H9 (cell line): ENCODE data around the gene NSMF. TPM values are rescaled to one million over a fixed set of nuclear protein-coding genes. Genes with fewer than 3 reads are reported as not detected.

Source experiments
- DNase-seq: peaks from one replicate; pipeline ENCODE4 v3.0.0-alpha.2; 2017
- H2AFZ ChIP-seq: one replicate; pipeline ENCODE4 v1.6.1; 2013; ENCODE audit warnings: mild to moderate bottlenecking, low read length, control low read depth, moderate library complexity
- H2AK5ac ChIP-seq: 2 replicates; pipeline ENCODE4 v1.6.1; 2013; ENCODE audit warnings: low read length, control low read depth, mixed read lengths; ENCODE audit not compliant: insufficient read length
- H2BK120ac ChIP-seq: one replicate; pipeline ENCODE4 v1.6.1; 2013; ENCODE audit warnings: low read depth, mild to moderate bottlenecking, low read length, control low read depth, inconsistent platforms; ENCODE audit not compliant: poor library complexity, severe bottlenecking
- H2BK12ac ChIP-seq: 2 replicates; pipeline ENCODE4 v1.6.1; 2013; ENCODE audit warnings: low read length, control low read depth, mixed read lengths, low read depth; ENCODE audit not compliant: insufficient read length
- H2BK15ac ChIP-seq: 2 replicates; pipeline ENCODE4 v1.6.1; 2013; ENCODE audit warnings: low read depth, low read length, control low read depth
- H2BK20ac ChIP-seq: one replicate; pipeline ENCODE4 v1.6.1; 2013; ENCODE audit warnings: low read depth, mild to moderate bottlenecking, low read length, control low read depth, inconsistent platforms; ENCODE audit not compliant: poor library complexity, severe bottlenecking
- H2BK5ac ChIP-seq: 2 replicates; pipeline ENCODE4 v1.6.1; 2013; ENCODE audit warnings: low read length, control low read depth, mixed read lengths; ENCODE audit not compliant: insufficient read length
- H3K14ac ChIP-seq: 2 replicates; pipeline ENCODE4 v1.6.1; 2013; ENCODE audit warnings: low read length, control low read depth; ENCODE audit not compliant: insufficient read depth
- H3K18ac ChIP-seq: 2 replicates; pipeline ENCODE4 v1.6.1; 2013; ENCODE audit warnings: low read depth, mild to moderate bottlenecking, mixed read lengths, low read length, control low read depth; ENCODE audit not compliant: insufficient read length
- H3K23ac ChIP-seq: 2 replicates; pipeline ENCODE4 v1.6.1; 2013; ENCODE audit warnings: low read length, control low read depth, mixed read lengths, low read depth; ENCODE audit not compliant: insufficient read length
- H3K23me2 ChIP-seq: 2 replicates; pipeline ENCODE4 v1.6.1; 2013; ENCODE audit warnings: low read depth, mild to moderate bottlenecking, mixed read lengths, low read length, control low read depth; ENCODE audit not compliant: insufficient read length, poor library complexity, severe bottlenecking
- H3K27ac ChIP-seq: 2 replicates; pipeline ENCODE4 v1.5.1; 2013; ENCODE audit warnings: low read length, control low read depth, mixed read lengths, low read depth; ENCODE audit not compliant: insufficient read length
- H3K27me3 ChIP-seq: 2 replicates; pipeline ENCODE4 v1.6.1; 2013; ENCODE audit warnings: low read length, control low read depth, inconsistent platforms; ENCODE audit not compliant: insufficient read depth
- H3K4ac ChIP-seq: 2 replicates; pipeline ENCODE4 v1.6.1; 2013; ENCODE audit warnings: low read depth, mild to moderate bottlenecking, control low read depth, inconsistent platforms, low read length, moderate library complexity
- H3K4me1 ChIP-seq: 2 replicates; pipeline ENCODE4 v1.6.1; 2013; ENCODE audit warnings: low read length, control low read depth, inconsistent platforms; ENCODE audit not compliant: insufficient read depth
- H3K4me2 ChIP-seq: 2 replicates; pipeline ENCODE4 v1.6.1; 2013; ENCODE audit warnings: low read length, control low read depth, mixed read lengths; ENCODE audit not compliant: insufficient read length, insufficient read depth
- H3K56ac ChIP-seq: 2 replicates; pipeline ENCODE4 v1.6.1; 2013; ENCODE audit warnings: low read depth, mild to moderate bottlenecking, mixed read lengths, low read length, control low read depth; ENCODE audit not compliant: insufficient read length
- H3K79me1 ChIP-seq: 2 replicates; pipeline ENCODE4 v1.6.1; 2013; ENCODE audit warnings: low read depth, mild to moderate bottlenecking, moderate library complexity, low read length, control low read depth, inconsistent platforms; ENCODE audit not compliant: insufficient read depth, poor library complexity, severe bottlenecking
- H3K79me2 ChIP-seq: 2 replicates; pipeline ENCODE4 v1.6.1; 2013; ENCODE audit warnings: low read length, control low read depth, inconsistent platforms; ENCODE audit not compliant: insufficient read depth
- H3K9ac ChIP-seq: 2 replicates; pipeline ENCODE4 v1.6.1; 2013; ENCODE audit warnings: low read length, control low read depth, mixed read lengths; ENCODE audit not compliant: insufficient read length; ENCODE audit errors: extremely low read depth
- H3K9me3 ChIP-seq: one replicate; pipeline ENCODE4 v1.6.1; 2013; ENCODE audit warnings: low read depth, low read length, inconsistent platforms; ENCODE audit not compliant: control insufficient read depth
- H3T11ph ChIP-seq: one replicate; pipeline ENCODE4 v1.6.1; 2013; ENCODE audit warnings: mild to moderate bottlenecking, low read length, control low read depth, inconsistent platforms
- H4K20me1 ChIP-seq: one replicate; pipeline ENCODE4 v1.6.1; 2013; ENCODE audit not compliant: control insufficient read depth, insufficient read length, insufficient read depth
- H4K5ac ChIP-seq: 2 replicates; pipeline ENCODE4 v1.6.1; 2013; ENCODE audit warnings: low read depth, mild to moderate bottlenecking, mixed read lengths, low read length, control low read depth; ENCODE audit not compliant: insufficient read length
- H4K8ac ChIP-seq: replicated peaks from 2 replicates; pipeline ENCODE4 v1.6.1; 2013; ENCODE audit warnings: low read length, control low read depth, mixed read lengths, low read depth; ENCODE audit not compliant: insufficient read length
- H4K91ac ChIP-seq: 2 replicates; pipeline ENCODE4 v1.6.1; 2013; ENCODE audit warnings: low read depth, mild to moderate bottlenecking, moderate library complexity, mixed read lengths, low read length, control low read depth; ENCODE audit not compliant: insufficient read length
- H3K27ac Mint-ChIP-seq, 3 experiments: 2 replicates in 2 of 3; 3 replicates in 1 of 3; pipeline ENCODE4 v1.8.0; 2020 to 2021; ENCODE audit warnings: mixed read lengths in 3 of 3, mild to moderate bottlenecking in 1 of 3, moderate library complexity in 1 of 3
- H3K27me3 Mint-ChIP-seq: 2 replicates; pipeline ENCODE4 v1.8.0; 2021; ENCODE audit warnings: low read depth, mild to moderate bottlenecking, moderate library complexity, mixed read lengths
- H3K36me3 Mint-ChIP-seq, 3 experiments: 2 replicates in 2 of 3; 3 replicates in 1 of 3; pipeline ENCODE4 v1.8.0; 2020 to 2021; ENCODE audit warnings: low read depth in 3 of 3, mixed read lengths in 3 of 3; ENCODE audit not compliant: insufficient read depth in 1 of 3
- H3K4me1 Mint-ChIP-seq, 2 experiments: 2 replicates each; pipeline ENCODE4 v1.8.0; 2020; ENCODE audit warnings: mixed read lengths in 2 of 2
- H3K4me3 Mint-ChIP-seq, 2 experiments: 2 replicates in 1 of 2; 3 replicates in 1 of 2; pipeline ENCODE4 v1.8.0; 2020 to 2021; ENCODE audit warnings: mild to moderate bottlenecking in 2 of 2, mixed read lengths in 2 of 2, moderate library complexity in 1 of 2
- H3K9me3 Mint-ChIP-seq, 2 experiments: 2 replicates in 1 of 2; 3 replicates in 1 of 2; pipeline ENCODE4 v1.8.0; 2020; ENCODE audit warnings: mild to moderate bottlenecking in 2 of 2, mixed read lengths in 2 of 2, moderate library complexity in 1 of 2
- WGBS: extraction: QIAGEN DNeasy Blood & Tissue Kit; methylation state at CpG from one replicate; pipeline ENCODE4 v1.1.7; 2013; ENCODE audit warnings: missing lambda C conversion rate, low lambda C conversion rate, mixed read lengths; ENCODE audit not compliant: insufficient read length; ENCODE audit errors: extremely low coverage; 5-methylcytosine and 5-hydroxymethylcytosine counted together
- total RNA-seq: library from RNA; stranded (reverse); gene quantifications from 2 replicates; pipeline ENCODE4 v1.2.1, GENCODE V29; 2021
- TF ChIP-seq, protein P1 (sequence below): fragments of 200-600 bp; sonication (generic); conservative IDR thresholded peaks from 3 replicates; pipeline ENCODE4 v1.8.0; 2021; ENCODE audit warnings: antibody characterized with exemption, mild to moderate bottlenecking

Gene NSMF
- total RNA-seq, 1 experiment from 2014 or later = 46.3 TPM

DNA sequence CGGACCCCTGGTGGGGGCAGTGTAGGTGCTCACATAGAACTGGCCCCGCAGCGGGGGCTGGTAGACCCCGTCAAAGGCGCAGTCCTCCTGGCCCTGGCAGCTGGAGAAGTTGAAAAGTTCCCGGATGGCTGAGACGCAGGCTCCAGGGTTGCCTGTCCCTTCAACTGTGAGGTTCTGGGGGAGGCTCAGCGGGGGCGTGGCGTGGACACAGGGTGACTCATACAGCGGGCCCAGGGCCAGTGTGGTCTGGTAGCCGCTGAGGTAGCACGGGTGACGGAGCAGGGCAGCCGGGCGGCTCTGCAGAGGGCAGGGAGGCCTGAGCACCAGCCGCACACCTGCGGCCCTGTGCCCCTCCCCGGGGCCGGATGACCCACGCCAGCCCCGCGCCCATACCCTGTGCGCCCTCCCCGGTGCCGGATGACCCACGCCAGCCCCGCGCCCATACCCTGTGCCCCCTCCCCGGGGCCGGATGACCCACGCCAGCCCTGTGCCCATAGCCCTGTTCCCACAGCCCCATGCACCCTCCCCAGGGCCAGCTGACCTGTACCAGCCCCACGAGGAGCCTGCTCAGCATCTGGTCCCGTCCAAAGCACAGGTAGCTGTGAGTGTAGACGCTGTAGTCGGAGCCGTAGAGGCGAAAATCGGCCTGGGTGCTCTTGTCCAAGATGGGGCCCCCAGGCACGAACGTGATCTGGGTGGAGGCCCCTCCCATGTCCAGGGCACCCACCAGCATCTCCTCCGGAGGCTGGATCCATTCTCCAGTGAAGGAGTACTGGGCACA lies 23.0 kb downstream of the NSMF start:
- Histone ChIP-seq H3K79me1 (no peaks in the 10 kb centered on the region), H3K14ac (no peak overlapping the region), H2AFZ (no peak overlapping the region), H3K56ac (no peak overlapping the region), H4K91ac (no peak overlapping the region), H2AK5ac (no peak overlapping the region), H3K18ac (no peak overlapping the region), H3K79me2 (no peaks in the 10 kb centered on the region), H3K4ac (no peak overlapping the region), H4K8ac (no peak overlapping the region), H3T11ph (no peak overlapping the region), H2BK12ac (no peak overlapping the region), H3K27ac (no peak overlapping the region), H2BK15ac (no peak overlapping the region), H2BK120ac (no peak overlapping the region), H3K4me2 (no peak overlapping the region), H2BK20ac (no peak overlapping the region), H3K23ac (no peak overlapping the region), H4K5ac (no peak overlapping the region), H3K9me3 (no peaks in the 10 kb centered on the region), H4K20me1 (no peaks in the 10 kb centered on the region), H3K23me2 (no peaks in the 10 kb centered on the region), H3K4me1 (no peaks in the 10 kb centered on the region), H3K27me3 (no peaks in the 10 kb centered on the region), H3K9ac (no peak overlapping the region), H2BK5ac (no peak overlapping the region)
- DNase-seq = no peak
- no peaks in the 10 kb centered on the region for H3K4me1 Mint-ChIP-seq
- H3K27me3 Mint-ChIP-seq = peaks cover 3% of the 10 kb centered on the region; the same call in 1 of the 2 replicates
- H3K4me3 Mint-ChIP-seq = no peak overlapping the region
- no peaks in the 10 kb centered on the region for H3K36me3 Mint-ChIP-seq
- WGBS = no CpG with 5 or more reads among the region's 42 CpGs
- no peak overlapping the region for H3K27ac Mint-ChIP-seq
- no peaks in the 10 kb centered on the region for H3K9me3 Mint-ChIP-seq
- TF ChIP-seq, protein P1, sequence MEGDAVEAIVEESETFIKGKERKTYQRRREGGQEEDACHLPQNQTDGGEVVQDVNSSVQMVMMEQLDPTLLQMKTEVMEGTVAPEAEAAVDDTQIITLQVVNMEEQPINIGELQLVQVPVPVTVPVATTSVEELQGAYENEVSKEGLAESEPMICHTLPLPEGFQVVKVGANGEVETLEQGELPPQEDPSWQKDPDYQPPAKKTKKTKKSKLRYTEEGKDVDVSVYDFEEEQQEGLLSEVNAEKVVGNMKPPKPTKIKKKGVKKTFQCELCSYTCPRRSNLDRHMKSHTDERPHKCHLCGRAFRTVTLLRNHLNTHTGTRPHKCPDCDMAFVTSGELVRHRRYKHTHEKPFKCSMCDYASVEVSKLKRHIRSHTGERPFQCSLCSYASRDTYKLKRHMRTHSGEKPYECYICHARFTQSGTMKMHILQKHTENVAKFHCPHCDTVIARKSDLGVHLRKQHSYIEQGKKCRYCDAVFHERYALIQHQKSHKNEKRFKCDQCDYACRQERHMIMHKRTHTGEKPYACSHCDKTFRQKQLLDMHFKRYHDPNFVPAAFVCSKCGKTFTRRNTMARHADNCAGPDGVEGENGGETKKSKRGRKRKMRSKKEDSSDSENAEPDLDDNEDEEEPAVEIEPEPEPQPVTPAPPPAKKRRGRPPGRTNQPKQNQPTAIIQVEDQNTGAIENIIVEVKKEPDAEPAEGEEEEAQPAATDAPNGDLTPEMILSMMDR = no peak
